Glutamatergic neuron (in vitro differentiated cells): ENCODE results near the gene CAMTA2. TPM values are rescaled to one million over a fixed set of nuclear protein-coding genes. Genes with fewer than 3 reads are reported as not detected.

ENCODE experiments used
- DNase-seq: peaks from one replicate; pipeline ENCODE4 v3.0.0; 2022
- H3K27ac Mint-ChIP-seq: one replicate; pipeline ENCODE4 v1.8.0; 2020; ENCODE audit warnings: mild to moderate bottlenecking, mixed read lengths, inconsistent platforms; ENCODE audit not compliant: unreplicated experiment
- H3K27me3 Mint-ChIP-seq: one replicate; pipeline ENCODE4 v1.8.0; 2020; ENCODE audit warnings: mild to moderate bottlenecking, moderate library complexity, mixed read lengths, inconsistent platforms; ENCODE audit not compliant: unreplicated experiment
- H3K36me3 Mint-ChIP-seq: one replicate; pipeline ENCODE4 v1.8.0; 2020; ENCODE audit warnings: mild to moderate bottlenecking, mixed read lengths, inconsistent platforms; ENCODE audit not compliant: unreplicated experiment
- H3K4me1 Mint-ChIP-seq: one replicate; pipeline ENCODE4 v1.8.0; 2020; ENCODE audit warnings: mild to moderate bottlenecking, low read depth, mixed read lengths, inconsistent platforms; ENCODE audit not compliant: unreplicated experiment
- H3K4me3 Mint-ChIP-seq: one replicate; pipeline ENCODE4 v1.8.0; 2020; ENCODE audit warnings: mild to moderate bottlenecking, mixed read lengths, inconsistent platforms; ENCODE audit not compliant: unreplicated experiment
- H3K9me3 Mint-ChIP-seq: one replicate; pipeline ENCODE4 v1.8.0; 2020; ENCODE audit warnings: mild to moderate bottlenecking, moderate library complexity, mixed read lengths, inconsistent platforms; ENCODE audit not compliant: unreplicated experiment
- total RNA-seq: library from RNA; stranded (reverse); fragmentation: NEBNext Ultra II Directional; extraction: Animal tissue kit (Norgen Biotek cat#: 25700); gene quantifications from one replicate; pipeline ENCODE4 v1.2.1, GENCODE V29; 2021; ENCODE audit not compliant: unreplicated experiment
- TF ChIP-seq, protein P1 (sequence below): fragments of 200-600 bp; sonication (generic); IDR thresholded peaks from one replicate; pipeline ENCODE4 v1.5.0; 2021; ENCODE audit not compliant: partially characterized antibody, unreplicated experiment

CAMTA2 gene
- total RNA-seq, 1 donor from 2014 or later = 61.4 TPM

DNA sequence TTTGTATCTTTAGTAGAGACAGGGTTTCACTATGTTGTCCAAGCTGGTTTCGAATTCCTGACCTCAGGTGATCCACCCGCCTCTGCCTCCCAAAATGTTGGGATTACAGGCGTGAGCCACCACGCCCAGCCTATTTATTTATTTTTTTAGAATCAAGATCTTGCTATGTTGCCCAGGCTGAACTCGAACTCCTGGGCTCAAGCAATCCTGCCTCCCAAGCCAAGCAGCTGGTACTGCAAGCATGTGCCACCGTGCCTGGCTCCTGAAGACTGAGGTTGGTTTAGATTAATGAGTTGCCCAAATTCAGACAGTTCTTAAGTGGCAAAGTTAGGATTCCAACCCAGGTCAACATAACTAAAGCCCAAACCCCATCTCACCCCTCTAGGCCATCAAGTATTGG, 39.8 kb upstream of the CAMTA2 start:
- Mint-ChIP-seq H3K36me3 (no peaks in the 10 kb centered on the region), H3K27me3 (peaks cover 1% of the 10 kb centered on the region), H3K4me1 (no peaks in the 10 kb centered on the region), H3K4me3 (no peak overlapping the region), H3K9me3 (peaks cover 3% of the 10 kb centered on the region), H3K27ac (no peak overlapping the region)
- TF ChIP-seq, protein P1, sequence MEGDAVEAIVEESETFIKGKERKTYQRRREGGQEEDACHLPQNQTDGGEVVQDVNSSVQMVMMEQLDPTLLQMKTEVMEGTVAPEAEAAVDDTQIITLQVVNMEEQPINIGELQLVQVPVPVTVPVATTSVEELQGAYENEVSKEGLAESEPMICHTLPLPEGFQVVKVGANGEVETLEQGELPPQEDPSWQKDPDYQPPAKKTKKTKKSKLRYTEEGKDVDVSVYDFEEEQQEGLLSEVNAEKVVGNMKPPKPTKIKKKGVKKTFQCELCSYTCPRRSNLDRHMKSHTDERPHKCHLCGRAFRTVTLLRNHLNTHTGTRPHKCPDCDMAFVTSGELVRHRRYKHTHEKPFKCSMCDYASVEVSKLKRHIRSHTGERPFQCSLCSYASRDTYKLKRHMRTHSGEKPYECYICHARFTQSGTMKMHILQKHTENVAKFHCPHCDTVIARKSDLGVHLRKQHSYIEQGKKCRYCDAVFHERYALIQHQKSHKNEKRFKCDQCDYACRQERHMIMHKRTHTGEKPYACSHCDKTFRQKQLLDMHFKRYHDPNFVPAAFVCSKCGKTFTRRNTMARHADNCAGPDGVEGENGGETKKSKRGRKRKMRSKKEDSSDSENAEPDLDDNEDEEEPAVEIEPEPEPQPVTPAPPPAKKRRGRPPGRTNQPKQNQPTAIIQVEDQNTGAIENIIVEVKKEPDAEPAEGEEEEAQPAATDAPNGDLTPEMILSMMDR = no peak
- no peak for DNase-seq

DNA sequence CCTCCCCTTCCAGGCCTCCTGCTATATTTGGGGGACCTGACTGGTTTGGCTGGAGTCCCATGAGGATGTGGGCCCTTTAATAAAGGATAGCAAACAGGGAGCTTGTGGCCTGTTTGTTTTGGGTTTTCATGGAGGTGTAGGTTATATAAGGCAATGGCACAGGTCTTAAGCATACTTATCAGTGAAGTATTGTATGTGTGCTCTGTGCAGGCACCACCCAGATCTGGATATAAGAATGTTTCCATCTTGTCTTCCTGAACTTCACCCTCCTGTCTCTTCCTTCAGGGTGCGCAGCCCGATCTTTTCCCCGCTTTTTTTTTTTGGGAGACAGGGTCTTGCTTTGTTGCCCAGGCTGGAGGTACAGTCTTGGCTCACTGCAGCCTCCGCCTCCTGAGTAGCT, 37.1 kb upstream of the CAMTA2 start:
- peaks cover 1% of the 10 kb centered on the region for H3K27me3 Mint-ChIP-seq

DNA sequence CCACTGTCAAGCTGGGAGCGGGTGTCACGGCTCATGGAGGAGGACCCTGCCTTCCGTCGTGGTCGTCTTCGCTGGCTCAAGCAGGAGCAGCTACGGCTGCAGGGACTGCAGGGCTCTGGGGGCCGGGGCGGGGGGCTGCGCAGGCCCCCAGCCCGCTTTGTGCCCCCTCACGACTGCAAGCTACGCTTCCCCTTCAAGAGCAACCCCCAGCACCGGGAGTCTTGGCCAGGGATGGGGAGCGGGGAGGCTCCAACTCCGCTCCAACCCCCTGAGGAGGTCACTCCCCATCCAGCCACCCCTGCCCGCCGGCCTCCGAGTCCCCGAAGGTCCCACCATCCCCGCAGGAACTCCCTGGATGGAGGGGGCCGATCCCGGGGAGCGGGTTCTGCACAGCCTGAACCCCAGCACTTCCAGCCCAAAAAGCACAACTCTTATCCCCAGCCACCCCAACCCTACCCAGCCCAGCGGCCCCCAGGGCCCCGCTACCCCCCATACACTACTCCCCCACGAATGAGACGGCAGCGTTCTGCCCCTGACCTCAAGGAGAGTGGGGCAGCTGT, 36.2 kb upstream of the CAMTA2 start:
- TF ChIP-seq, protein P1 = no peak
- Mint-ChIP-seq H3K4me1 (no peaks in the 10 kb centered on the region), H3K27me3 (peaks cover 2% of the 10 kb centered on the region), H3K9me3 (peaks cover 2% of the 10 kb centered on the region), H3K36me3 (peaks cover 3% of the 10 kb centered on the region), H3K4me3 (no peak overlapping the region), H3K27ac (no peak overlapping the region)
- DNase-seq = no peak

More for the DNA sequence above, 37.1 kb upstream of the CAMTA2 start:
- H3K27ac Mint-ChIP-seq = no peak overlapping the region
- H3K9me3 Mint-ChIP-seq = no peaks in the 10 kb centered on the region
- TF ChIP-seq, protein P1 = no peak
- no peak overlapping the region for H3K4me3 Mint-ChIP-seq
- peaks cover 3% of the 10 kb centered on the region for H3K36me3 Mint-ChIP-seq
- DNase-seq = no peak
- no peaks in the 10 kb centered on the region for H3K4me1 Mint-ChIP-seq

DNA sequence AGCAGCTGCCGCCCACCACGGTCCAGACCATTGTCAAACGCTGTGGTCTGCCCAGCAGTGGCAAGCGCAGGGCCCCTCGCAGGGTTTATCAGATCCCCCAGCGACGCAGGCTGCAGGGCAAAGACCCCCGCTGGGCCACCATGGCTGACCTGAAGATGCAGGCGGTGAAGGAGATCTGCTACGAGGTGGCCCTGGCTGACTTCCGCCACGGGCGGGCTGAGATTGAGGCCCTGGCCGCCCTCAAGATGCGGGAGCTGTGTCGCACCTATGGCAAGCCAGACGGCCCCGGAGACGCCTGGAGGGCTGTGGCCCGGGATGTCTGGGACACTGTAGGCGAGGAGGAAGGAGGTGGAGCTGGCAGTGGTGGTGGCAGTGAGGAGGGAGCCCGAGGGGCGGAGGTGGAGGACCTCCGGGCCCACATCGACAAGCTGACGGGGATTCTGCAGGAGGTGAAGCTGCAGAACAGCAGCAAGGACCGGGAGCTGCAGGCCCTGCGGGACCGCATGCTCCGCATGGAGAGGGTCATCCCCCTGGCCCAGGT, 34.8 kb upstream of the CAMTA2 start:
- no peak overlapping the region for H3K27ac Mint-ChIP-seq
- no peaks in the 10 kb centered on the region for H3K4me1 Mint-ChIP-seq

DNA sequence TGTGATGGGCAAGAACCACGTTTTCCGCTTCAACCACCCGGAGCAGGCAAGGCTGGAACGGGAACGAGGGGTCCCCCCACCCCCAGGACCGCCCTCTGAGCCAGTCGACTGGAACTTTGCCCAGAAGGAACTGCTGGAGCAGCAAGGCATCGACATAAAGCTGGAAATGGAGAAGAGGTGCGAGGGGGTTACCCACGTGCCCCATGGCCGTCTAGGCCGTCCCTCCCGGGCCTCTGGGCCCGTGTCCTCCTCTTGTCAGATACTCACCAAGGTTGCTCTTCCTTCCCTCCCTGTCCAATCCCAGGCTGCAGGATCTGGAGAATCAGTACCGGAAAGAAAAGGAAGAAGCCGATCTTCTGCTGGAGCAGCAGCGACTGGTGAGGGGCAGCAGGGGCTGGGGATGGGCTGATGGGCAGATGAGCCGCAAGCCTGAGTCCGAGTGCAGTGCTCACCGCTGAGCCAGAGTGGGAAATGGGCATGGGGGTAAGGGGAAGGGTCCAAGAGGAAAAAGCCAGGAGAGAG, 33.1 kb upstream of the CAMTA2 start:
- H3K9me3 Mint-ChIP-seq = peaks cover 2% of the 10 kb centered on the region
- no peak overlapping the region for H3K4me3 Mint-ChIP-seq
- no peaks in the 10 kb centered on the region for H3K4me1 Mint-ChIP-seq
- H3K27me3 Mint-ChIP-seq = peaks cover 3% of the 10 kb centered on the region
- no peak for DNase-seq
- no peak overlapping the region for H3K27ac Mint-ChIP-seq
- peaks cover 3% of the 10 kb centered on the region for H3K36me3 Mint-ChIP-seq
- TF ChIP-seq, protein P1 = no peak

More for the DNA sequence above, 34.8 kb upstream of the CAMTA2 start:
- Mint-ChIP-seq H3K27me3 (peaks cover 3% of the 10 kb centered on the region), H3K36me3 (peaks cover 3% of the 10 kb centered on the region), H3K4me3 (no peak overlapping the region), H3K9me3 (peaks cover 2% of the 10 kb centered on the region)
- no peak for DNase-seq
- TF ChIP-seq, protein P1 = no peak
